OCI-LY7 (cell line): ENCODE results near the gene BBOX1. TPM values are rescaled to one million over a fixed set of nuclear protein-coding genes. Genes with fewer than 3 reads are reported as not detected.

ENCODE experiments used
- BruUV-seq: library from RNA; stranded (reverse); fragments of 400-500 nt; replicated peaks from 2 replicates; lab custom pipeline; 2021; lab: Mats Ljungman, UMichigan
- CTCF ChIA-PET: fragments of 300-600 bp; sonication (Branson Sonifier 250); formaldehyde crosslinking; loops from one replicate; lab custom pipeline; 2022; ENCODE audit warnings: antibody characterized with exemption; ENCODE audit not compliant: unreplicated experiment; lab: Charles Lee
- POLR2A ChIA-PET: fragments of 300-600 bp; sonication (Branson Sonifier 250); formaldehyde crosslinking; loops from one replicate; lab custom pipeline; 2022; ENCODE audit warnings: antibody characterized with exemption; lab: Charles Lee
- DNase-seq: peaks from one replicate; pipeline ENCODE4 v3.0.0-alpha.2; 2015; ENCODE audit warnings: low spot score
- H2AFZ ChIP-seq: fragments of 200-600 bp; sonication (generic), shearing (Covaris generic); 2 replicates; pipeline ENCODE4 v1.6.1; 2014; ENCODE audit warnings: mild to moderate bottlenecking, antibody characterized with exemption, low read length, moderate library complexity
- H3K27ac ChIP-seq: fragments of 200-600 bp; sonication (generic); 2 replicates; pipeline ENCODE4 v1.5.1; 2014; ENCODE audit warnings: mixed run types, low read depth, mild to moderate bottlenecking, moderate library complexity, low read length, inconsistent platforms; ENCODE audit not compliant: poor library complexity, severe bottlenecking
- H3K36me3 ChIP-seq: fragments of 200-600 bp; sonication (generic); 2 replicates; pipeline ENCODE4 v1.6.1; 2014; ENCODE audit warnings: mild to moderate bottlenecking, antibody characterized with exemption, low read length, moderate library complexity, mixed read lengths; ENCODE audit not compliant: insufficient read depth
- H3K4me1 ChIP-seq: fragments of 200-600 bp; sonication (generic); 2 replicates; pipeline ENCODE4 v1.5.1; 2014; ENCODE audit warnings: mild to moderate bottlenecking, low read length; ENCODE audit not compliant: insufficient read depth, poor library complexity, severe bottlenecking
- H3K4me2 ChIP-seq: fragments of 200-600 bp; sonication (generic); 2 replicates; pipeline ENCODE4 v1.6.1; 2014; ENCODE audit warnings: mild to moderate bottlenecking, low read length
- H3K4me3 ChIP-seq: fragments of 200-600 bp; sonication (generic); 2 replicates; pipeline ENCODE4 v1.5.1; 2014; ENCODE audit warnings: mild to moderate bottlenecking, low read depth, low read length; ENCODE audit not compliant: poor library complexity, severe bottlenecking
- H3K79me2 ChIP-seq: fragments of 200-600 bp; sonication (generic); 2 replicates; pipeline ENCODE4 v1.6.1; 2016; ENCODE audit warnings: low read depth, mild to moderate bottlenecking, low read length, moderate library complexity, mixed read lengths; ENCODE audit not compliant: insufficient read depth
- H3K9me2 ChIP-seq: fragments of 200-600 bp; sonication (generic); 2 replicates; pipeline ENCODE4 v1.6.1; 2016; ENCODE audit warnings: mild to moderate bottlenecking, low read length, mixed read lengths; ENCODE audit not compliant: insufficient read depth
- H3K9me3 ChIP-seq: fragments of 200-600 bp; sonication (generic); 2 replicates; pipeline ENCODE4 v1.6.1; 2014; ENCODE audit warnings: mild to moderate bottlenecking, mixed run types, low read length, mixed read lengths
- H4K20me1 ChIP-seq: fragments of 200-600 bp; sonication (generic); 2 replicates; pipeline ENCODE4 v1.6.1; 2014; ENCODE audit warnings: mild to moderate bottlenecking, antibody characterized with exemption, low read length, moderate library complexity, mixed read lengths; ENCODE audit not compliant: insufficient read depth
- CTCF ChIP-seq: fragments of 200-600 bp; sonication (generic); conservative IDR thresholded peaks from 2 replicates; pipeline ENCODE4 v1.5.1; 2014; ENCODE audit warnings: mild to moderate bottlenecking, antibody characterized with exemption, low read length, moderate library complexity, mixed read lengths
- EZH2phosphoT487 ChIP-seq: fragments of 200-600 bp; sonication (generic); IDR thresholded peaks from 2 replicates; pipeline ENCODE4 v1.6.1; 2018; ENCODE audit warnings: low read depth, borderline replicate concordance, mild to moderate bottlenecking, mixed run types, antibody characterized with exemption, low read length, moderate library complexity, mixed read lengths
- intact Hi-C: fragments of 100-400 bp; cut with micrococcal nuclease; formaldehyde crosslinking; loops from one replicate; pipeline ENCODE4 v1.10.0; 2022; ENCODE audit not compliant: unreplicated experiment
- total RNA-seq, 2 experiments: library from RNA; depleted of rRNA in 1 of 2; stranded (reverse); fragments of >200 nt in 1 of 2; shearing (Covaris generic) in 1 of 2; gene quantifications; 2 replicates each; pipeline ENCODE4 v1.2.3, GENCODE V29; 2014 to 2022

Gene BBOX1
- total RNA-seq, 2 experiments from 2014 or later: not detected

DNA sequence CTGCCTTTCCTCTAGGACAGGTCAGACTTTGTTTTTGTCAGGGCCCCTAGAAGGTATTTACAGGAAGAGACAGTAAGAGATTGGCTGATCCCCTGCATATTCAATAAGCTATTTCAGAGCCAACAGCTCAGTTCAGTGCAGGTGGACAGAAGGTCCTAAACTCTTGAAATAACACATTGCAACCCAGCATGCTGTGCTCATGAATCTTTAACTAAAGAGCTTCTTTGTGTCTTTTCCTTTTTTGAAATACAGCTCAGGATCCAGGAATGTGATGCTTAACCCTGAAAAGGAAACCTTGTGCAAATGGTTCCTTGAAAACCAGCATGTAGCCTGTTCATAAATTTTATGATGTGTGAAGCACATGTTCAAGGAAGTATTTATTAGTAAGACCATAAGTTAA is 43.9 kb downstream of the BBOX1 start:
- ChIA-PET CTCF (no interaction called here), POLR2A (interaction anchor here (0.6 to 1.5 kb wide), 3 partner anchors 8 to 23 kb away, joined by 3 read pairs; no protein-coding TSS in a partner anchor)
- no peaks in the 10 kb centered on the region for H4K20me1 ChIP-seq
- intact Hi-C loops: no loop called here
- no peak for DNase-seq
- H3K36me3 ChIP-seq: no peaks in the 10 kb centered on the region
- no peak overlapping the region for H2AFZ ChIP-seq
- BruUV-seq: no TSS peak
- TF ChIP-seq EZH2phosphoT487: no peak
- no peak for TF ChIP-seq CTCF
- H3K4me1 ChIP-seq: no peaks in the 10 kb centered on the region
- no peak overlapping the region for H3K4me2 ChIP-seq
- H3K4me3 ChIP-seq: no peak overlapping the region
- no peaks in the 10 kb centered on the region for H3K9me2 ChIP-seq
- H3K27ac ChIP-seq: no peak overlapping the region
- H3K79me2 ChIP-seq: no peaks in the 10 kb centered on the region
- H3K9me3 ChIP-seq: no peaks in the 10 kb centered on the region

DNA sequence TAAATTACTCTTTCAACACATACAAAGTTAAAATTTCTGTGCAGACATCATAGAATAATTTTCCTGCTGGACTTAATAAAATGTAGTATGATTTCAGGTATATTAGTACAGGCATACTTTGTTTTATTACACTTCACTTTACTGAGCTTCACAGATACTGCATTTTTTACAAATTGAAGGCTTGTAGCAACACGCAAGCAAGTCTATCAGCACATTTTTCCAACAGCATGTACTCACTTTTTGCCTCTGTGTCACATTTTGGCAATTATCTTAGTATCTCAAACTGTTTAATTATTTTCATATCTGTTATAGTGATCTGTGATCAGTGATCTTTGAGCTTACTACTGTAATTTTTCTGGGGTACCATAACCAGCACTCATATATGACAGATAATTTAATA is 44.5 kb downstream of the BBOX1 start:
- Histone ChIP-seq H3K4me1 (no peaks in the 10 kb centered on the region), H3K4me2 (no peak overlapping the region), H3K27ac (no peak overlapping the region), H3K4me3 (no peak overlapping the region), H3K9me2 (no peaks in the 10 kb centered on the region), H3K79me2 (no peaks in the 10 kb centered on the region), H4K20me1 (no peaks in the 10 kb centered on the region), H3K36me3 (no peaks in the 10 kb centered on the region), H3K9me3 (no peaks in the 10 kb centered on the region), H2AFZ (no peak overlapping the region)
- intact Hi-C loops: no loop called here
- ChIA-PET CTCF (no interaction called here), POLR2A (interaction anchor here (0.7 to 1.2 kb wide), 2 partner anchors 15 to 325 kb away, joined by 6 to 8 read pairs; no protein-coding TSS in a partner anchor)
- no TSS peak for BruUV-seq
- TF ChIP-seq EZH2phosphoT487 (no peak), CTCF (no peak)
- DNase-seq: no peak

GRCh38 chr11:27085605-27086004 is 45.0 kb downstream of the BBOX1 start:
- Histone ChIP-seq H2AFZ (no peak overlapping the region), H3K4me1 (no peaks in the 10 kb centered on the region), H3K9me2 (no peaks in the 10 kb centered on the region), H3K27ac (no peak overlapping the region), H3K79me2 (no peaks in the 10 kb centered on the region), H4K20me1 (no peaks in the 10 kb centered on the region), H3K36me3 (no peaks in the 10 kb centered on the region), H3K4me2 (no peak overlapping the region), H3K4me3 (no peak overlapping the region), H3K9me3 (no peaks in the 10 kb centered on the region)
- CTCF ChIA-PET: no interaction called here
- BruUV-seq: no TSS peak
- TF ChIP-seq EZH2phosphoT487: no peak
- DNase-seq: no peak
- POLR2A ChIA-PET: interaction anchor here (0.7 to 2.0 kb wide), 3 partner anchors 15 to 325 kb away, joined by 5 to 8 read pairs (median 6); no protein-coding TSS in a partner anchor
- intact Hi-C loops: no loop called here
